ENCODE results near the gene AGA. TPM values are rescaled to one million over a fixed set of nuclear protein-coding genes. Genes with fewer than 3 reads are reported as not detected.

Gene AGA
- total RNA-seq, 2 experiments from 2014 or later: 14.6 to 15.4 TPM

DNA sequence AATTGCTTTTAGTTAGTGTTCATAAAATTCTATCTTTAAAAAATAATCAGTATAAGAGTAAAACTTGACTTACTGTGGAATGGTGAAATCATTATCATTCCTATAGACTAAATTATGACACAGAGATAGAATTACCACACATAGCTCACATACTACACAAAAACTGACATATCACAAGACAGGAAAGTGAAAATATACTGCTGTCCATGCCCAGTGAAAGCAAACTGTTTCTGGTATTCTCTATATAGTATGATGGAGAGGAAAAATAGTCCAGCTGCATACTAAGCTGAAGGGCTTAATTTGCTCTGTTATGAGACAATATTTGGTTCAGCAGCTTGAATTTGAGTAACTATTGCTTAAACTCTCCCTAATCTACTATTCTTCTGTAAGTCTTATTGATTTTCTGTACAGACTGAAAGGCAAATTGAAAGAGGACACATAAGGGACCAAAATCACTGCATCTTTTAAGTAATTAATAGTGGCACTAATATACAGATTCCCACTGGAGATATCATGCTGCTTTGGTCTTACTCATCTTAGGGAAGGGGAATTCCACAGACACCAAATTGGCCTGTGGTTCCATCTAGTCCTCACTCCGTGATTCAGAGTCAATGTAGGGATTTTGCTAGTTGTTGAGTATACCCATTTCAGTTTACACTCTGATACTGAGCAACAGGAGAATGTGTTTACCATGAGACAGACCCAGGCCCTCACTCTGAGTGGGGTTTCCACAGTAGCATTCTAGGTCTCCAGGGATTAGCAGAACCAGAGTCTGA lies 47.4 kb upstream of the AGA start:
- no peak overlapping the region for H3K4me3 ChIP-seq (ENCODE audit: low read length)
- DNase-seq (no peak), ATAC-seq (ENCODE audit: poor library complexity) (no peak)
- H3K27me3 ChIP-seq (ENCODE audit: control insufficient read depth in 1 of 2, insufficient read depth in 2 of 2, low read length in 2 of 2): no peaks in the 10 kb centered on the region
- no peaks in the 10 kb centered on the region for H3K9me3 Mint-ChIP-seq
- TF ChIP-seq, protein P1, sequence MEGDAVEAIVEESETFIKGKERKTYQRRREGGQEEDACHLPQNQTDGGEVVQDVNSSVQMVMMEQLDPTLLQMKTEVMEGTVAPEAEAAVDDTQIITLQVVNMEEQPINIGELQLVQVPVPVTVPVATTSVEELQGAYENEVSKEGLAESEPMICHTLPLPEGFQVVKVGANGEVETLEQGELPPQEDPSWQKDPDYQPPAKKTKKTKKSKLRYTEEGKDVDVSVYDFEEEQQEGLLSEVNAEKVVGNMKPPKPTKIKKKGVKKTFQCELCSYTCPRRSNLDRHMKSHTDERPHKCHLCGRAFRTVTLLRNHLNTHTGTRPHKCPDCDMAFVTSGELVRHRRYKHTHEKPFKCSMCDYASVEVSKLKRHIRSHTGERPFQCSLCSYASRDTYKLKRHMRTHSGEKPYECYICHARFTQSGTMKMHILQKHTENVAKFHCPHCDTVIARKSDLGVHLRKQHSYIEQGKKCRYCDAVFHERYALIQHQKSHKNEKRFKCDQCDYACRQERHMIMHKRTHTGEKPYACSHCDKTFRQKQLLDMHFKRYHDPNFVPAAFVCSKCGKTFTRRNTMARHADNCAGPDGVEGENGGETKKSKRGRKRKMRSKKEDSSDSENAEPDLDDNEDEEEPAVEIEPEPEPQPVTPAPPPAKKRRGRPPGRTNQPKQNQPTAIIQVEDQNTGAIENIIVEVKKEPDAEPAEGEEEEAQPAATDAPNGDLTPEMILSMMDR (IDR thresholded peaks at IDR 0.05): no peak
- intact Hi-C loops (cut with DNase I, micrococcal nuclease): no loop called here
- POLR2A ChIA-PET: no interaction called here
- no peaks in the 10 kb centered on the region for H3K36me3 Mint-ChIP-seq (ENCODE audit: low read depth)
- H3K27ac ChIP-seq (ENCODE audit: low read depth in 1 of 2, low read length in 2 of 2): no peak overlapping the region
- no peaks in the 10 kb centered on the region for H3K27me3 Mint-ChIP-seq
- CTCF ChIA-PET: no interaction called here
- H3K4me1 ChIP-seq (ENCODE audit: insufficient read depth, low read length): no peaks in the 10 kb centered on the region
- peaks cover 8% of the 10 kb centered on the region for H3K4me1 Mint-ChIP-seq (ENCODE audit: low read depth)
- H3K4me3 Mint-ChIP-seq: no peak overlapping the region
- H3K27ac Mint-ChIP-seq: no peak overlapping the region
- no peaks in the 10 kb centered on the region for H3K36me3 ChIP-seq (ENCODE audit: insufficient read depth, low read length)
- H3K9me3 ChIP-seq (ENCODE audit: control insufficient read depth in 1 of 2, insufficient read depth in 1 of 2, low read length in 2 of 2): no peaks in the 10 kb centered on the region

DNA sequence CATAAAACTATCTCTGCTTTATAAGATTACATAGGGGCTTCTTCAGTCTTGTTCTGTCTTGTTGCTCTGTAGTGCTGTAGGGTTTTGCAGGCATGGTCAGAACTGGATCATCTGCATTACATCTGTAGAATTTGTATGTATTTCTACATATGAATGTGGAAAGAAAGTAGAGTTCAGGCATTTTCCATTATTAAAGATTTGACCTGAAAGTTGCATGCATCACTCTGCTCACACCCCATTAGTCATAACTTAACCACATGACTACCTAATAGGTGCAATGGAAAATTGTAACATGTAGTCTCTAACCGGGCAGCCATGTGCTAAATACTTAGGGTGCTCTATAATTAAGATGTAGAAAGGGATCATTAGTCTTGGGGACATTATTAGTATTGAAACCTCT lies 45.7 kb upstream of the AGA start:
- no peaks in the 10 kb centered on the region for H3K27me3 Mint-ChIP-seq
- H3K9me3 Mint-ChIP-seq: no peaks in the 10 kb centered on the region
- no peak overlapping the region for H3K4me3 Mint-ChIP-seq
- DNase-seq (no peak), ATAC-seq (ENCODE audit: poor library complexity) (no peak)
- Histone ChIP-seq H3K36me3 (ENCODE audit: insufficient read depth, low read length) (no peaks in the 10 kb centered on the region), H3K9me3 (ENCODE audit: control insufficient read depth in 1 of 2, insufficient read depth in 1 of 2, low read length in 2 of 2) (no peaks in the 10 kb centered on the region), H3K27me3 (ENCODE audit: control insufficient read depth in 1 of 2, insufficient read depth in 2 of 2, low read length in 2 of 2) (no peaks in the 10 kb centered on the region), H3K4me3 (ENCODE audit: low read length) (no peak overlapping the region), H3K27ac (ENCODE audit: low read depth in 1 of 2, low read length in 2 of 2) (no peak overlapping the region), H3K4me1 (ENCODE audit: insufficient read depth, low read length) (no peaks in the 10 kb centered on the region)
- H3K36me3 Mint-ChIP-seq (ENCODE audit: low read depth): no peaks in the 10 kb centered on the region
- H3K4me1 Mint-ChIP-seq (ENCODE audit: low read depth): peaks cover 14% of the 10 kb centered on the region
- CTCF ChIA-PET: no interaction called here
- TF ChIP-seq, protein P1 (IDR thresholded peaks at IDR 0.05): no peak
- POLR2A ChIA-PET: no interaction called here
- H3K27ac Mint-ChIP-seq: no peak overlapping the region
- intact Hi-C loops (cut with DNase I, micrococcal nuclease): no loop called here

DNA sequence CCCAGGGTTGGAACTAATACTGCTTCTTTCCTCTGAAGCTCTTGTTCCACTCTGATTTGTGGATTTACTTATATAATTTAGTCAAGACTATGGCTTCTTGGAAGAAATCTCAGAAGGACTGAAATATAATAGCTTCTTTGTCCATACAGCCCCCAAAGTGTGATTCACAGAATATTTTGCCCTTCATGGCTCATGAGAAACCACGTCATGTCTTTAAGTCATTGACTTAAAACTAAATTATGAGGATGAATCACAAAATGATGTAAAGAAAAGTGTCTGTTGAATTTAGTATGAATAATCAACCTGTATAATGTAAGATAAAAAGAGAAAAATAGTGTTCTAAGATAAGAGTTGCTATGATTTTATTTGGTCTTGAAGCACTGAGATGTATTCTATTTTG lies 43.3 kb upstream of the AGA start:
- Histone ChIP-seq H3K27ac (ENCODE audit: low read depth in 1 of 2, low read length in 2 of 2) (no peak overlapping the region), H3K9me3 (ENCODE audit: control insufficient read depth in 1 of 2, insufficient read depth in 1 of 2, low read length in 2 of 2) (no peaks in the 10 kb centered on the region), H3K36me3 (ENCODE audit: insufficient read depth, low read length) (no peaks in the 10 kb centered on the region), H3K4me1 (ENCODE audit: insufficient read depth, low read length) (no peaks in the 10 kb centered on the region), H3K27me3 (ENCODE audit: control insufficient read depth in 1 of 2, insufficient read depth in 2 of 2, low read length in 2 of 2) (no peaks in the 10 kb centered on the region), H3K4me3 (ENCODE audit: low read length) (no peak overlapping the region)
- H3K36me3 Mint-ChIP-seq (ENCODE audit: low read depth): no peaks in the 10 kb centered on the region
- ChIA-PET POLR2A (no interaction called here), CTCF (no interaction called here)
- TF ChIP-seq, protein P1 (IDR thresholded peaks at IDR 0.05): no peak
- H3K9me3 Mint-ChIP-seq: no peaks in the 10 kb centered on the region
- no peak overlapping the region for H3K4me3 Mint-ChIP-seq
- H3K27ac Mint-ChIP-seq: no peak overlapping the region
- no peaks in the 10 kb centered on the region for H3K27me3 Mint-ChIP-seq
- intact Hi-C loops (cut with DNase I, micrococcal nuclease): no loop called here
- no peak for ATAC-seq (ENCODE audit: poor library complexity)
- DNase-seq: no peak
- peaks cover 19% of the 10 kb centered on the region for H3K4me1 Mint-ChIP-seq (ENCODE audit: low read depth)

Measured in CD4-positive, alpha-beta T cell (primary cell).